ENCODE data around the gene SMIM43.

SMIM43 gene

DNA sequence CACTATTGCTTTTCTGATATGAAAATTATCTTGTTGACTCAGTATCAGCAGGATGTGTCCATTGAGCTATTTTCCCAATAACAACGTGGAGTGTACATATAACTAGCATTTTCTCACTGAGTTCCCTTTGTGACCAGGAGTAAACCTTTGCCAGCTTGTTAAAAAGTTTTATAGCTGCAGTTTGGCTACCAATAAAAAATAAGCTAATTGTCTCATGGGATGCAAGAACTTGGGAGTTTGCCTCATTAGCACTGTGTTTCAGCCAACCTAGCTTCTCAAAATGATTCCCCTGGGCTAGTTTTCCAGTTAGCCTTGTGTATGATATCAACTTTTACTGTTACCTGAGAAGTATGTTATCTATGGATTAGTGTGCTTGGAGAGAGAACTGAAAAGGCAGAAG is 43.3 kb downstream of the SMIM43 start:
- Histone ChIP-seq H3K4me3 (ENCODE audit: low read length, poor library complexity, severe bottlenecking) (no peak overlapping the region), H3K9ac (ENCODE audit: low read depth, low read length, poor library complexity, severe bottlenecking) (no peak overlapping the region), H4K20me1 (ENCODE audit: insufficient read depth, low read length, poor library complexity, severe bottlenecking) (no peaks in the 10 kb centered on the region), H3K79me2 (ENCODE audit: insufficient read depth, low read length) (no peaks in the 10 kb centered on the region), H3K36me3 (ENCODE audit: insufficient read depth, low read length) (no peaks in the 10 kb centered on the region), H3K27me3 (ENCODE audit: insufficient read depth, low read length, poor library complexity, severe bottlenecking) (no peaks in the 10 kb centered on the region), H3F3A (ENCODE audit: low read depth) (no peaks in the 10 kb centered on the region), H3K9me3 (ENCODE audit: insufficient read depth, low read depth, low read length) (no peaks in the 10 kb centered on the region), H3K9me2 (replicated peaks; ENCODE audit: low read depth, low read length) (0 out of 2 replicates have a peak, but pooled peaks cover 4% of the 10 kb centered on the region), H3K4me1 (ENCODE audit: insufficient read depth, low read length, poor library complexity, severe bottlenecking) (no peaks in the 10 kb centered on the region), H3K4me2 (ENCODE audit: low read depth, low read length, poor library complexity, severe bottlenecking) (no peak overlapping the region), H2AFZ (ENCODE audit: low read length) (no peak overlapping the region)
- no peak for TF ChIP-seq EZH2phosphoT487 (IDR thresholded peaks at IDR 0.05; ENCODE audit: borderline replicate concordance)
- TF ChIP-seq, protein P1, sequence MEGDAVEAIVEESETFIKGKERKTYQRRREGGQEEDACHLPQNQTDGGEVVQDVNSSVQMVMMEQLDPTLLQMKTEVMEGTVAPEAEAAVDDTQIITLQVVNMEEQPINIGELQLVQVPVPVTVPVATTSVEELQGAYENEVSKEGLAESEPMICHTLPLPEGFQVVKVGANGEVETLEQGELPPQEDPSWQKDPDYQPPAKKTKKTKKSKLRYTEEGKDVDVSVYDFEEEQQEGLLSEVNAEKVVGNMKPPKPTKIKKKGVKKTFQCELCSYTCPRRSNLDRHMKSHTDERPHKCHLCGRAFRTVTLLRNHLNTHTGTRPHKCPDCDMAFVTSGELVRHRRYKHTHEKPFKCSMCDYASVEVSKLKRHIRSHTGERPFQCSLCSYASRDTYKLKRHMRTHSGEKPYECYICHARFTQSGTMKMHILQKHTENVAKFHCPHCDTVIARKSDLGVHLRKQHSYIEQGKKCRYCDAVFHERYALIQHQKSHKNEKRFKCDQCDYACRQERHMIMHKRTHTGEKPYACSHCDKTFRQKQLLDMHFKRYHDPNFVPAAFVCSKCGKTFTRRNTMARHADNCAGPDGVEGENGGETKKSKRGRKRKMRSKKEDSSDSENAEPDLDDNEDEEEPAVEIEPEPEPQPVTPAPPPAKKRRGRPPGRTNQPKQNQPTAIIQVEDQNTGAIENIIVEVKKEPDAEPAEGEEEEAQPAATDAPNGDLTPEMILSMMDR (conservative IDR thresholded peaks at IDR 0.05; ENCODE audit: low read length) = no peak

DNA sequence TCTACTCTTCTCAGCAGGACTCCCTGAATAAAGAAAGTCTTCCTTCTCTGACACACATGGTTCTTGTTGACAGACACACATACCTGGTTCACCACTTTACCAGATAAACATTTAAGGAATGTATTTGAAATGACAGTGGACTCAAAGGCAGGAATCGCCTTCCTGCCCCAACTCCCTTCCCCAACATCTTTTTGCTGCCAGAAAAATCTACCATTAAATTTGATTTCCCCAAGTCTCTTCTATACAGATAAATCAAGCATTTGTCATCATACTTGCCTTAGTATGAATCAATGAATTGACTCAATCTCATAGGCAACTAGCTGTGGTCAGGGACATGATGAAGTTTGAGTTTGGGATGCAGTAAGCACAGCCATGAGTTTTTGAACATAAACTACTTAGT is 44.9 kb downstream of the SMIM43 start:
- TF ChIP-seq EZH2phosphoT487 (IDR thresholded peaks at IDR 0.05; ENCODE audit: borderline replicate concordance) = no peak
- TF ChIP-seq, protein P1 (conservative IDR thresholded peaks at IDR 0.05; ENCODE audit: low read length) = no peak
- no peak overlapping the region for H3K4me2 ChIP-seq (ENCODE audit: low read depth, low read length, poor library complexity, severe bottlenecking)
- H3F3A ChIP-seq (ENCODE audit: low read depth) = no peaks in the 10 kb centered on the region

GRCh38 chr4:121717680-121718237 is 47.2 kb downstream of the SMIM43 start:
- Histone ChIP-seq H3K9me2 (replicated peaks; ENCODE audit: low read depth, low read length) (0 out of 2 replicates have a peak, but pooled peaks cover 4% of the 10 kb centered on the region), H3K4me3 (ENCODE audit: low read length, poor library complexity, severe bottlenecking) (no peak overlapping the region), H2AFZ (ENCODE audit: low read length) (no peak overlapping the region), H3K4me1 (ENCODE audit: insufficient read depth, low read length, poor library complexity, severe bottlenecking) (no peaks in the 10 kb centered on the region), H3K36me3 (ENCODE audit: insufficient read depth, low read length) (no peaks in the 10 kb centered on the region), H3K27me3 (ENCODE audit: insufficient read depth, low read length, poor library complexity, severe bottlenecking) (no peaks in the 10 kb centered on the region), H3K9me3 (ENCODE audit: insufficient read depth, low read depth, low read length) (no peaks in the 10 kb centered on the region), H4K20me1 (ENCODE audit: insufficient read depth, low read length, poor library complexity, severe bottlenecking) (no peaks in the 10 kb centered on the region), H3K79me2 (ENCODE audit: insufficient read depth, low read length) (no peaks in the 10 kb centered on the region), H3K4me2 (ENCODE audit: low read depth, low read length, poor library complexity, severe bottlenecking) (no peak overlapping the region), H3K9ac (ENCODE audit: low read depth, low read length, poor library complexity, severe bottlenecking) (no peak overlapping the region), H3F3A (ENCODE audit: low read depth) (no peaks in the 10 kb centered on the region)
- no peak for TF ChIP-seq EZH2phosphoT487 (IDR thresholded peaks at IDR 0.05; ENCODE audit: borderline replicate concordance)
- TF ChIP-seq, protein P1 (conservative IDR thresholded peaks at IDR 0.05; ENCODE audit: low read length) = no peak

More for the DNA sequence above, 44.9 kb downstream of the SMIM43 start:
- Histone ChIP-seq H3K27me3 (ENCODE audit: insufficient read depth, low read length, poor library complexity, severe bottlenecking) (no peaks in the 10 kb centered on the region), H3K4me3 (ENCODE audit: low read length, poor library complexity, severe bottlenecking) (no peak overlapping the region), H3K9ac (ENCODE audit: low read depth, low read length, poor library complexity, severe bottlenecking) (no peak overlapping the region), H3K9me3 (ENCODE audit: insufficient read depth, low read depth, low read length) (no peaks in the 10 kb centered on the region), H4K20me1 (ENCODE audit: insufficient read depth, low read length, poor library complexity, severe bottlenecking) (no peaks in the 10 kb centered on the region), H3K4me1 (ENCODE audit: insufficient read depth, low read length, poor library complexity, severe bottlenecking) (no peaks in the 10 kb centered on the region), H3K79me2 (ENCODE audit: insufficient read depth, low read length) (no peaks in the 10 kb centered on the region), H2AFZ (ENCODE audit: low read length) (no peak overlapping the region), H3K9me2 (replicated peaks; ENCODE audit: low read depth, low read length) (0 out of 2 replicates have a peak, but pooled peaks cover 4% of the 10 kb centered on the region), H3K36me3 (ENCODE audit: insufficient read depth, low read length) (no peaks in the 10 kb centered on the region)

All from Loucy (cell line).